OCI-LY3 (cell line): ENCODE results near the gene ANLN.

Experiments used
- EZH2phosphoT487 ChIP-seq: fragments of 200-600 bp; shearing (Covaris generic); IDR thresholded peaks from 2 replicates; pipeline ENCODE4 v1.6.1; 2018; ENCODE audit warnings: antibody characterized with exemption, mixed run types, low read depth
- TF ChIP-seq, protein P1 (sequence below): fragments of 200-600, 300-600 bp; sonication (generic); IDR thresholded peaks from 2 replicates; pipeline ENCODE4 v1.5.1; 2014; ENCODE audit warnings: antibody characterized with exemption, low read length, low read depth

GRCh38 chr7:36453769-36454168 is 64.1 kb downstream of the ANLN start:
- TF ChIP-seq, protein P1, sequence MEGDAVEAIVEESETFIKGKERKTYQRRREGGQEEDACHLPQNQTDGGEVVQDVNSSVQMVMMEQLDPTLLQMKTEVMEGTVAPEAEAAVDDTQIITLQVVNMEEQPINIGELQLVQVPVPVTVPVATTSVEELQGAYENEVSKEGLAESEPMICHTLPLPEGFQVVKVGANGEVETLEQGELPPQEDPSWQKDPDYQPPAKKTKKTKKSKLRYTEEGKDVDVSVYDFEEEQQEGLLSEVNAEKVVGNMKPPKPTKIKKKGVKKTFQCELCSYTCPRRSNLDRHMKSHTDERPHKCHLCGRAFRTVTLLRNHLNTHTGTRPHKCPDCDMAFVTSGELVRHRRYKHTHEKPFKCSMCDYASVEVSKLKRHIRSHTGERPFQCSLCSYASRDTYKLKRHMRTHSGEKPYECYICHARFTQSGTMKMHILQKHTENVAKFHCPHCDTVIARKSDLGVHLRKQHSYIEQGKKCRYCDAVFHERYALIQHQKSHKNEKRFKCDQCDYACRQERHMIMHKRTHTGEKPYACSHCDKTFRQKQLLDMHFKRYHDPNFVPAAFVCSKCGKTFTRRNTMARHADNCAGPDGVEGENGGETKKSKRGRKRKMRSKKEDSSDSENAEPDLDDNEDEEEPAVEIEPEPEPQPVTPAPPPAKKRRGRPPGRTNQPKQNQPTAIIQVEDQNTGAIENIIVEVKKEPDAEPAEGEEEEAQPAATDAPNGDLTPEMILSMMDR, result no peak
- TF ChIP-seq EZH2phosphoT487, result no peak
